Thyroid gland (tissue), 4 donors: ENCODE measurements around the gene SRGAP1.

Experiments
- CTCF ChIP-seq, 6 experiments: fragments of 200-600 bp in 3 of 6; fragments of 450-650 bp in 3 of 6; sonication (generic) in 3 of 6; IDR thresholded peaks; one replicate each; pipeline ENCODE4 v1.5.1; 2016 to 2019; ENCODE audit warnings: antibody characterized with exemption in 6 of 6, mild to moderate bottlenecking in 2 of 6, inconsistent platforms in 1 of 6, moderate library complexity in 1 of 6
- POLR2A ChIP-seq, 2 donors: fragments of 450-650 bp; IDR thresholded peaks; one replicate each; pipeline ENCODE4 v1.6.1; 2017; ENCODE audit warnings: antibody characterized with exemption in 2 of 2, mild to moderate bottlenecking in 2 of 2, moderate library complexity in 1 of 2

DNA sequence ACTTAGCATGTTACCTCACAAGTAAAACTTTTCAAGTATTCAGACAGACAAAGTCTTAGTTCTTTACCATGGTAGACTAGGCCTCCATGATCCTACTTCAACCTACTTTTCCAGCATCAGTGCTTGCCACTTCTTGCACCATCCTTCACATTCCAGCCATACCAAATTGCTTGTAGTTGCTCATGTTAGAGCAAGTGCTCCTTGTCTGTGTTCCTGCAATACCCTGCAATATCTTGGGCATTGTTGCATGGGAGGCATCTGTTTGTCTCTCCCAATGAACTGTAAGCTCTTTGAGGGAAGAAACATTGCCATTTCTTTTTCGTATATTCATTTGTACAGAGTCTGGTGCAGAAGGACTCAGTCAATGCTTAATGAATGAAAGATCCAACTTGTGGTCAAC is 78.0 kb downstream of the SRGAP1 start:
- TF ChIP-seq CTCF (IDR thresholded peaks at IDR 0.05) (no peak), POLR2A (IDR thresholded peaks at IDR 0.05) (no peak)
